OCI-LY1 (cell line): ENCODE results near the gene REM1.

Experiments used
- EZH2 ChIP-seq: fragments of 200-600 bp; sonication (generic), shearing (Covaris generic); IDR thresholded peaks from 2 replicates; pipeline ENCODE4 v1.8.0; 2017; ENCODE audit warnings: borderline replicate concordance, mixed run types, mild to moderate bottlenecking, antibody characterized with exemption, low read length, moderate library complexity, mixed read lengths
- TF ChIP-seq, protein P1 (sequence below): fragments of 200-600 bp; sonication (generic), shearing (Covaris generic); IDR thresholded peaks from 2 replicates; pipeline ENCODE4 v1.5.1; 2017; ENCODE audit warnings: mild to moderate bottlenecking, antibody characterized with exemption, low read length, moderate library complexity, mixed read lengths

DNA sequence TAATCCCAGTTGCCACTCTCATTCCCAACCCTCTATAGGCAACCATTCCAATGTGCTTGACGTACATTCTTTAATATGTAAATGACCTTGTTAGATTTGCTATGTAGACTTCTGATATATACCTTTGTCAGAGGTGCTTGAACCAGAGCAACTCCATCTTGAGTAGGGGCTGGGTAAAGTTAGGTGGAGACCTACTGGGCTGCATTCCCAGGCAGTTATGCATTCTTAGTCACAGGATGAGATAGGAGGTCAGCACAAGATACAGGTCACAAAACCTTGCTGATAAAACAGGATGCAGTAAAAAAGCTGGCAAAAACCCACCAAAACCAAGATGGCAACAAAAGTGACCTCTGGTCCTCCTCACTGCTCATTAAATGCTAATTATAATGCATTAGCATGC, 30.8 kb downstream of the REM1 start:
- TF ChIP-seq, protein P1, sequence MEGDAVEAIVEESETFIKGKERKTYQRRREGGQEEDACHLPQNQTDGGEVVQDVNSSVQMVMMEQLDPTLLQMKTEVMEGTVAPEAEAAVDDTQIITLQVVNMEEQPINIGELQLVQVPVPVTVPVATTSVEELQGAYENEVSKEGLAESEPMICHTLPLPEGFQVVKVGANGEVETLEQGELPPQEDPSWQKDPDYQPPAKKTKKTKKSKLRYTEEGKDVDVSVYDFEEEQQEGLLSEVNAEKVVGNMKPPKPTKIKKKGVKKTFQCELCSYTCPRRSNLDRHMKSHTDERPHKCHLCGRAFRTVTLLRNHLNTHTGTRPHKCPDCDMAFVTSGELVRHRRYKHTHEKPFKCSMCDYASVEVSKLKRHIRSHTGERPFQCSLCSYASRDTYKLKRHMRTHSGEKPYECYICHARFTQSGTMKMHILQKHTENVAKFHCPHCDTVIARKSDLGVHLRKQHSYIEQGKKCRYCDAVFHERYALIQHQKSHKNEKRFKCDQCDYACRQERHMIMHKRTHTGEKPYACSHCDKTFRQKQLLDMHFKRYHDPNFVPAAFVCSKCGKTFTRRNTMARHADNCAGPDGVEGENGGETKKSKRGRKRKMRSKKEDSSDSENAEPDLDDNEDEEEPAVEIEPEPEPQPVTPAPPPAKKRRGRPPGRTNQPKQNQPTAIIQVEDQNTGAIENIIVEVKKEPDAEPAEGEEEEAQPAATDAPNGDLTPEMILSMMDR = no peak
- no peak for TF ChIP-seq EZH2
